DMS79 treated with DMSO at 0.1 percent for 48 hours (cell line): ENCODE data around the gene DMAC2.
"Not testable (repeated sequence)": the region's sequence is repeated elsewhere in the genome, so short reads cannot be mapped to it uniquely, and the experiment has no call there.

Experiments used
- DNase-seq: peaks from one replicate; lab custom pipeline; 2025; lab: John Stamatoyannopoulos, UW

DMAC2 gene

GRCh38 chr19:41398598-41398997, 41.1 kb downstream of the DMAC2 start:
- DNase-seq, result peak; percentile 47

DNA sequence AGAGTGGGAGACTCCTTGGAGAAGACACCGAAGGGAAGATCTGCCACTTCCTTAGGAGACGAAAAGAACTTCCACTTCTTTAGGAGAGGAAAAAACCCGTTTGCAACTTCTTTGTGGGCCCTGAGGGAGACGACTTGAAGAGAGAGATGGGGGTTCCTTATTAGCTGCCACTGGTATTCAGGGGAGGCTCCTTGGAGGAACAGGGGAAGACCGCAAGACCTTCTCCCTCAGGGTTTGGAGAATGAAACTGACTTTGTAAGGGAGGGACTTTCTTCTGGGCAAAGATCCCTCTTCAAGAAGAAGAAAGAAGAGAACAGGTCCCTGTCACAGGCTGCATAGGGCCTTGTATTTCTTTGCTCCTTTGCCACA, 41.7 kb downstream of the DMAC2 start:
- DNase-seq, result no peak

DNA sequence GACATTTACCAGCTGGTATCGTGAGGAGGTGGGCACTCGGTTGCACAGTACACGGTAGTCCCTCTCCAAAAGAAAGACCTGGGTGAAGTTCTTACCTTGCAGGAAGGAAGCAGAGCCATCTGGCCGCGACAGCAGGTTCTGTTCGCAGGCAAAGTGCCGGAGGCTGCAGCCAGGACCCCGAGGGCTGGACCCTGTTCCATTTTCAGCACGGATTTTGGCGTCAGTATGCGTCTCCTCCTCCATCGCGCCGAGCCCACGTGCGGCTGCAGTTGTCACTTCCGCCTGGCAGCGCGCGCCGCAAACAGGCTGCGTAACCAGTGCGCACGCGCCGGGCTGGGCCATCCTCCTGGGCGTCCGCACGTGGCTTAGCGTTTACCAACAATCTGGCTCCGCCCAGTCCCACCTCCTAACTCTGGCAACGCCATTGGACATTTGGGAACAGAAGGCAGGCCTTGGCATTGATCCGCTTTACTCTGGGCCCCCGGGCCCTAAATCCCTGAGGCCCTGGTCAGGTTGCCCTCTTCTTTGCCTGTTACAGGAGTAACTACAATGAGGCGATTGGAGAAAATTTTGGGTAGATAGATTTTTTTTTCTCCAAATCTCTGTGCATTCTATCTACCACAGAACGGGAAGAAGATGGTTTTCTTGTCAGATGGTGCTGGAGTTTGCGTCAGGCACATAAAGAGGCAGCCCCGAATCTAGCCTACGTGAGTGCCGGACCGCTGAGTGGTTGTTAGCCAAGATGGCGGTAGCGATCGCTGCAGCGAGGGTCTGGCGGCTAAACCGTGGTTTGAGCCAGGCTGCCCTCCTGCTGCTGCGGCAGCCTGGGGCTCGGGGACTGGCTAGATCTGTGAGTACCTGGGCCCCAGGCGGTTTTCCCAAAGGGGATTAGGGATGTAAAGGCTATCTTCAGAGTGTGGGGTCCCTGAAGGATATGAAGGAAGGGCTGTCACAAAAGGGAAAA, 42.3 kb downstream of the DMAC2 start, which contains the start of the genes BCKDHA and EXOSC5:
BCKDHA (plus strand) TSS at position 733 of the 964 bp plus-strand sequence; CDS start at position 743, 10 bp downstream.
EXOSC5 (minus strand) TSS at position 274 of the 964 bp plus-strand sequence; CDS start at position 243, 31 bp downstream.
- peak; percentile 99 for DNase-seq

DNA sequence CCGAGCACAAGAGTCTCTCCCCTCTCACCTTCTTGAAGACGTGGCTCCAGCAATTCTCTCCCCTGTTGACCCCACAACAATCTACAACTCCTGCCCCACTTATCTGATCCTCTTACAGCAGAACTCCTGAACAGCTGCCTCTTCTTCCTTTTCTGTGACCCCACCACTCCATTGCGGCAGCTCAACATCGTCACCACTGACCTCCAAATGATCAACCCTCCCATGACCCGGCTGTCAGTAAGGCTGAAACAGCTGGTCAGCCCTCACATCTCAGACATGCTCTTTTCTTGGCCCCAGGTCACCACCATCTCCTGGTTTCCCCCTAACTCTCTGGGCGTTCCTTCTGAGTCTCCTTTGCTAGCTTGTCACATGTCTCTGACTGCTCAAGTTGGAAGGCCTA, 44.4 kb downstream of the DMAC2 start:
- DNase-seq, result no peak

- DNase-seq, result no peak
Measured at GRCh38 chr19:41392775-41393174, 46.9 kb downstream of the DMAC2 start.

- no peak for DNase-seq
Measured at GRCh38 chr19:41391618-41392017, 48.1 kb downstream of the DMAC2 start.

- DNase-seq, result no peak
Measured at GRCh38 chr19:41386442-41386841, 53.3 kb downstream of the DMAC2 start.

DNA sequence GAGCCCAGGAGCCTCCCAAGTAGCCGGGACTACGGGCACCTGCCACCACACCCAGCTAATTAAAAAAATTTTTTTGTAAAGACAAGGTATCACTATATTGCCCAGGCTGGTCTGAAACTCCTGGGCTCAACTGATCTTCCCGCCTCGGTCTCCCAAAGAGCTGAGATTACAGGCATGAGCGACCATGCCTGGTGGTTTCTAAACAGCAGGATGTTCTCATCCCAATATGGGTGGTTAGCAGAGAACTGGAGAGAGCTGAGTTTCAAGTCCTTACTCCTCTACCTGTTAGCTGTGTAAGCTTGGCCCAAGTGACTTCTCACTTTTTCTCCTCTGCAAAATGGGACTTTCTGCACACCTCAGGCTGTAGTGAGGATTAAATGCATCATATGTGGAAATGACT, 55.4 kb downstream of the DMAC2 start:
- no peak for DNase-seq

DNA sequence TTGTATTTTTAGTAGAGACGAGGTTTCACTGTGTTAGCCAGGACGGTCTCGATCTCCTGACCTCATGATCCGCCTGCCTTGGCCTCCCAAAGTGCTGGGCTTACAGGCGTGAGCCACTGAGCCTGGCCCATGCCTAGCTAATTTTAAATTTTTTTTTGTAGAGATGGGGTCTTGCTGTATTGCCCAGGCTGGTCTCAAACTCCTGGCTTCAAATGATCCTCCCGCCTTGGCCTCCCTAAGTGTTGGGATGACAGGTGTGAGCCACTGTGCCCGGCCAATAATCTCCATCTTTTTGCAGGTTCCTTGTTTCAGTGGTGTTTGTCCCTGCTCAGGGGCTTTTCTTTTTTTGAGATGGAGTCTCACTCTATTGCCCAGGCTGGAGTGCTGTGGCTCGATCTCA, 58.2 kb downstream of the DMAC2 start:
- not testable (repeated sequence) for DNase-seq
